Measurements from ENCODE around the gene DYNC2LI1. TPM values are rescaled to one million over a fixed set of nuclear protein-coding genes. Genes with fewer than 3 reads are reported as not detected.

The DYNC2LI1 gene
- polyA plus RNA-seq, 1 donor (not counting 4 experiments of a cell fraction or from before 2014, with no cell fraction given): 29.9 TPM

GRCh38 chr2:43743706-43744105, 30.1 kb upstream of the DYNC2LI1 start:
- H3K9me3 ChIP-seq (ENCODE audit: control insufficient read depth, low read depth, low read length): no peaks in the 10 kb centered on the region
- H4K20me1 ChIP-seq (ENCODE audit: control insufficient read depth, extremely low read depth, insufficient read depth, low read length): no peaks in the 10 kb centered on the region
- FAIRE-seq: no peak
- H3K9ac ChIP-seq (ENCODE audit: control insufficient read depth, extremely low read depth, insufficient read depth, low read length): no peak overlapping the region
- H3K79me2 ChIP-seq (ENCODE audit: control insufficient read depth, insufficient read depth, low read length): no peaks in the 10 kb centered on the region
- TF ChIP-seq EZH2 (IDR thresholded peaks at IDR 0.05; ENCODE audit: low read length) (no peak), CTCF (optimal IDR thresholded peaks at IDR 0.05 in 1 of 3, IDR thresholded peaks at IDR 0.05 in 1 of 3, conservative IDR thresholded peaks at IDR 0.05 in 1 of 3; ENCODE audit: extremely low read depth in 1 of 3, insufficient read depth in 2 of 3, low read length in 3 of 3) (no peak)
- H3K4me1 ChIP-seq (ENCODE audit: control insufficient read depth, extremely low read depth, insufficient read depth, low read length): no peaks in the 10 kb centered on the region
- H3K4me3 ChIP-seq (ENCODE audit: control insufficient read depth in 2 of 3, extremely low read depth in 1 of 3, insufficient read depth in 2 of 3, low read depth in 1 of 3, low read length in 3 of 3): no peak overlapping the region
- no peaks in the 10 kb centered on the region for H3K27me3 ChIP-seq (ENCODE audit: control insufficient read depth, extremely low read depth, insufficient read depth, low read length)
- H3K36me3 ChIP-seq (ENCODE audit: control insufficient read depth in 2 of 2, extremely low read depth in 1 of 2, insufficient read depth in 2 of 2, low read length in 2 of 2): no peaks in the 10 kb centered on the region
- no peaks in the 10 kb centered on the region for H3K9me1 ChIP-seq (ENCODE audit: control insufficient read depth, extremely low read depth, insufficient read depth, low read length)
- DNase-seq (ENCODE audit: low read depth, low spot score): no peak
- H2AFZ ChIP-seq (ENCODE audit: control insufficient read depth, low read length): no peak overlapping the region
- dilution Hi-C loops (cut with MboI; ENCODE audit: extremely low pct_ligation_motif_present, low sequenced_read_pairs): no loop called here
- H3K4me2 ChIP-seq (ENCODE audit: control insufficient read depth, extremely low read depth, insufficient read depth, low read depth, low read length): no peak overlapping the region
- H3K27ac ChIP-seq (ENCODE audit: control insufficient read depth, insufficient read depth, low read length): no peak overlapping the region

GRCh38 chr2:43745457-43745856, 28.4 kb upstream of the DYNC2LI1 start:
- FAIRE-seq: no peak
- H2AFZ ChIP-seq (ENCODE audit: control insufficient read depth, low read length): no peak overlapping the region
- dilution Hi-C loops (cut with MboI; ENCODE audit: extremely low pct_ligation_motif_present, low sequenced_read_pairs): no loop called here
- no peaks in the 10 kb centered on the region for H3K9me1 ChIP-seq (ENCODE audit: control insufficient read depth, extremely low read depth, insufficient read depth, low read length)
- no peak for TF ChIP-seq CTCF (optimal IDR thresholded peaks at IDR 0.05 in 1 of 3, IDR thresholded peaks at IDR 0.05 in 1 of 3, conservative IDR thresholded peaks at IDR 0.05 in 1 of 3; ENCODE audit: extremely low read depth in 1 of 3, insufficient read depth in 2 of 3, low read length in 3 of 3)
- TF ChIP-seq EZH2 (IDR thresholded peaks at IDR 0.05; ENCODE audit: low read length): no peak
- H3K79me2 ChIP-seq (ENCODE audit: control insufficient read depth, insufficient read depth, low read length): no peaks in the 10 kb centered on the region
- H4K20me1 ChIP-seq (ENCODE audit: control insufficient read depth, extremely low read depth, insufficient read depth, low read length): no peaks in the 10 kb centered on the region
- no peaks in the 10 kb centered on the region for H3K36me3 ChIP-seq (ENCODE audit: control insufficient read depth in 2 of 2, extremely low read depth in 1 of 2, insufficient read depth in 2 of 2, low read length in 2 of 2)
- H3K9ac ChIP-seq (ENCODE audit: control insufficient read depth, extremely low read depth, insufficient read depth, low read length): no peak overlapping the region
- H3K27me3 ChIP-seq (ENCODE audit: control insufficient read depth, extremely low read depth, insufficient read depth, low read length): no peaks in the 10 kb centered on the region
- H3K4me1 ChIP-seq (ENCODE audit: control insufficient read depth, extremely low read depth, insufficient read depth, low read length): no peaks in the 10 kb centered on the region
- no peak overlapping the region for H3K27ac ChIP-seq (ENCODE audit: control insufficient read depth, insufficient read depth, low read length)
- H3K4me3 ChIP-seq (ENCODE audit: control insufficient read depth in 2 of 3, extremely low read depth in 1 of 3, insufficient read depth in 2 of 3, low read depth in 1 of 3, low read length in 3 of 3): no peak overlapping the region
- no peak overlapping the region for H3K4me2 ChIP-seq (ENCODE audit: control insufficient read depth, extremely low read depth, insufficient read depth, low read depth, low read length)
- H3K9me3 ChIP-seq (ENCODE audit: control insufficient read depth, low read depth, low read length): no peaks in the 10 kb centered on the region
- DNase-seq (ENCODE audit: low read depth, low spot score): no peak
